ENCODE data around the gene FIGN. TPM values are rescaled to one million over a fixed set of nuclear protein-coding genes. Genes with fewer than 3 reads are reported as not detected.

FIGN gene
- total RNA-seq, 1 experiment from 2014 or later: 14.6 TPM

DNA sequence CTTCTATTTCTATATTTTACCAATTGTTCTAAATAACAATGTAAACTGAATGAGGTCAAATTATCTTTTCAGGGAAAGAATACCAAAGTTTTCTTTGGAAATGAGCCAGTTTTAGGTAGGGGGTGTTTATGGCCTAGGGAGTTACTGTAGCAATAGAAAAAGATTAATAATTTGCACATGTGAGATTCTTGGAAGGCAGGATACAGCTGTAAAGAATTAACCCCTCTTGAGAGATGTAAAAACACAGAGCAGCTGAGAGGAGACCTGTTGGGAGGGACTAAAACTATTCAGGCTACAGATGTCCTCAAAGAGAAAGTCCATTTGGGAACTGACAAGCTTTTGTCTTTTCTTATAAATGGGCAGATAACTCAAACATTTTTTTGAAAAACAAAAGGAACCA, 182.2 kb downstream of the FIGN start:
- no peak overlapping the region for H3K18ac ChIP-seq (ENCODE audit: insufficient read length, low read depth, low read length)
- DNase-seq: no peak
- H3K4ac ChIP-seq (ENCODE audit: low read depth, low read length): no peak overlapping the region
- H3K79me2 ChIP-seq (ENCODE audit: insufficient read depth, low read length): no peaks in the 10 kb centered on the region
- Mint-ChIP-seq H3K27ac (no peak overlapping the region), H3K4me3 (no peak overlapping the region), H3K36me3 (ENCODE audit: insufficient read depth in 1 of 3, low read depth in 3 of 3) (no peaks in the 10 kb centered on the region), H3K4me1 (peaks cover 2 to 6% of the 10 kb centered on the region in 2 experiments), H3K27me3 (ENCODE audit: low read depth) (no peaks in the 10 kb centered on the region), H3K9me3 (no peaks in the 10 kb centered on the region)
- H4K5ac ChIP-seq (ENCODE audit: insufficient read length, low read depth, low read length): no peak overlapping the region
- H2BK15ac ChIP-seq (ENCODE audit: low read depth, low read length): no peak overlapping the region
- no peaks in the 10 kb centered on the region for H3K4me1 ChIP-seq (ENCODE audit: insufficient read depth, low read length)
- H2BK12ac ChIP-seq (ENCODE audit: insufficient read length, low read depth, low read length): no peak overlapping the region
- H3K23me2 ChIP-seq (ENCODE audit: insufficient read length, low read depth, low read length, poor library complexity, severe bottlenecking): no peaks in the 10 kb centered on the region
- H2BK5ac ChIP-seq (ENCODE audit: insufficient read length, low read length): no peak overlapping the region
- H2BK20ac ChIP-seq (ENCODE audit: low read depth, low read length, poor library complexity, severe bottlenecking): no peak overlapping the region
- H4K20me1 ChIP-seq (ENCODE audit: control insufficient read depth, insufficient read depth, insufficient read length): no peaks in the 10 kb centered on the region
- H2BK120ac ChIP-seq (ENCODE audit: low read depth, low read length, poor library complexity, severe bottlenecking): no peak overlapping the region
- H3K4me2 ChIP-seq (ENCODE audit: insufficient read depth, insufficient read length, low read length): no peak overlapping the region
- no peak overlapping the region for H3K56ac ChIP-seq (ENCODE audit: insufficient read length, low read depth, low read length)
- no peaks in the 10 kb centered on the region for H3K79me1 ChIP-seq (ENCODE audit: insufficient read depth, low read depth, low read length, poor library complexity, severe bottlenecking)
- H3K14ac ChIP-seq (ENCODE audit: insufficient read depth, low read length): no peak overlapping the region
- no peaks in the 10 kb centered on the region for H3K9me3 ChIP-seq (ENCODE audit: control insufficient read depth, low read depth, low read length)
- no peak overlapping the region for H2AK5ac ChIP-seq (ENCODE audit: insufficient read length, low read length)
- no peak overlapping the region for H3K23ac ChIP-seq (ENCODE audit: insufficient read length, low read depth, low read length)
- no peak for TF ChIP-seq CTCF (conservative IDR thresholded peaks at IDR 0.05)
- no peaks in the 10 kb centered on the region for H3K27me3 ChIP-seq (ENCODE audit: insufficient read depth, low read length)
- no peak overlapping the region for H4K91ac ChIP-seq (ENCODE audit: insufficient read length, low read depth, low read length)
- H3K27ac ChIP-seq (ENCODE audit: insufficient read length, low read depth, low read length): no peak overlapping the region
- H3K9ac ChIP-seq (ENCODE audit: extremely low read depth, insufficient read length, low read length): no peak overlapping the region
- no peak overlapping the region for H2AFZ ChIP-seq (ENCODE audit: low read length)
- no peak overlapping the region for H4K8ac ChIP-seq (replicated peaks; ENCODE audit: insufficient read length, low read depth, low read length)
- no peak overlapping the region for H3T11ph ChIP-seq (ENCODE audit: low read length)

All from H9 (cell line).